IMR-90 (cell line): ENCODE data around the gene C1orf159. TPM values are rescaled to one million over a fixed set of nuclear protein-coding genes. Genes with fewer than 3 reads are reported as not detected.

ENCODE experiments used
- ATAC-seq: fragments of 200-7000 bp; cut with Tn5 transposase; 2 replicates; pipeline ENCODE4 v1.9.1; 2020; ENCODE audit warnings: low read depth, mild to moderate bottlenecking, moderate library complexity
- BruUV-seq: library from RNA; stranded (reverse); fragments of 400-500 nt; replicated peaks from 2 replicates; lab custom pipeline; 2021; lab: Mats Ljungman, UMichigan
- CTCF ChIA-PET: fragments of 300-600 bp; formaldehyde crosslinking; extraction: SDS; loops from one replicate; lab custom pipeline; 2021; ENCODE audit warnings: antibody characterized with exemption; lab: Yijun Ruan, JAX
- POLR2A ChIA-PET: fragments of 300-600 bp; sonication (Branson Sonifier 250); formaldehyde crosslinking; loops from one replicate; lab custom pipeline; 2022; ENCODE audit warnings: antibody characterized with exemption; ENCODE audit not compliant: unreplicated experiment; lab: Charles Lee
- DNase-seq: peaks from one replicate; pipeline ENCODE4 v3.0.0; 2013
- H2AFZ ChIP-seq: replicated peaks from 2 replicates; pipeline ENCODE3; 2013; ENCODE audit warnings: low read length, mild to moderate bottlenecking; ENCODE audit not compliant: poor library complexity
- H2AK5ac ChIP-seq: 2 replicates; pipeline ENCODE4 v1.6.1; 2013; ENCODE audit warnings: low read depth, low read length, inconsistent platforms
- H2AK9ac ChIP-seq: replicated peaks from 2 replicates; pipeline ENCODE3; 2013; ENCODE audit warnings: mild to moderate bottlenecking, low read depth, low read length, moderate library complexity; ENCODE audit not compliant: poor library complexity
- H2BK120ac ChIP-seq: 2 replicates; pipeline ENCODE4 v1.6.1; 2013; ENCODE audit warnings: low read depth, low read length, inconsistent platforms
- H2BK15ac ChIP-seq: 3 replicates; pipeline ENCODE4 v1.6.1; 2013; ENCODE audit warnings: low read depth, low read length, inconsistent platforms
- H2BK20ac ChIP-seq: 2 replicates; pipeline ENCODE4 v1.6.1; 2013; ENCODE audit warnings: low read depth, mild to moderate bottlenecking, inconsistent platforms, low read length, moderate library complexity
- H2BK5ac ChIP-seq: 2 replicates; pipeline ENCODE4 v1.6.1; 2013; ENCODE audit warnings: mild to moderate bottlenecking, low read depth, low read length, inconsistent platforms; ENCODE audit not compliant: poor library complexity, severe bottlenecking
- H3K14ac ChIP-seq: replicated peaks from 2 replicates; pipeline ENCODE4 v1.6.1; 2013; ENCODE audit warnings: low read depth, low read length, inconsistent platforms
- H3K18ac ChIP-seq: 2 replicates; pipeline ENCODE4 v1.6.1; 2013; ENCODE audit warnings: low read depth, low read length, control low read depth
- H3K23ac ChIP-seq: 2 replicates; pipeline ENCODE4 v1.6.1; 2013; ENCODE audit warnings: low read depth, low read length, inconsistent platforms
- H3K27ac ChIP-seq: 2 replicates; pipeline ENCODE4 v1.5.1; 2013; ENCODE audit warnings: mild to moderate bottlenecking, control low read depth, low read length; ENCODE audit not compliant: insufficient read depth
- H3K27me3 ChIP-seq: 2 replicates; pipeline ENCODE4 v1.6.1; 2013; ENCODE audit warnings: low read length; ENCODE audit not compliant: control insufficient read depth, insufficient read depth
- H3K36me3 ChIP-seq: 2 replicates; pipeline ENCODE4 v1.6.1; 2013; ENCODE audit warnings: low read length, mixed read lengths; ENCODE audit not compliant: control insufficient read depth, insufficient read depth
- H3K4ac ChIP-seq: 2 replicates; pipeline ENCODE4 v1.6.1; 2013; ENCODE audit warnings: low read depth, low read length, inconsistent platforms
- H3K4me1 ChIP-seq: 2 replicates; pipeline ENCODE4 v1.6.1; 2013; ENCODE audit warnings: low read length, mixed read lengths; ENCODE audit not compliant: control insufficient read depth, insufficient read depth
- H3K4me2 ChIP-seq: 2 replicates; pipeline ENCODE4 v1.6.1; 2013; ENCODE audit warnings: low read depth, mild to moderate bottlenecking, control low read depth, low read length, moderate library complexity
- H3K4me3 ChIP-seq: 2 replicates; pipeline ENCODE4 v1.5.1; 2013; ENCODE audit warnings: low read depth, mild to moderate bottlenecking, control low read depth, low read length, moderate library complexity; ENCODE audit not compliant: insufficient read depth
- H3K56ac ChIP-seq: 2 replicates; pipeline ENCODE4 v1.6.1; 2013; ENCODE audit warnings: low read length, inconsistent platforms; ENCODE audit not compliant: insufficient read depth; ENCODE audit errors: extremely low read depth
- H3K79me1 ChIP-seq, 2 experiments: 2 replicates each; pipeline ENCODE4 v1.6.1; 2013; ENCODE audit warnings: low read length in 2 of 2, inconsistent platforms in 1 of 2, low read depth in 1 of 2
- H3K9ac ChIP-seq: 2 replicates; pipeline ENCODE4 v1.6.1; 2013; ENCODE audit warnings: low read depth, low read length, control low read depth
- H3K9me1 ChIP-seq: 2 replicates; pipeline ENCODE4 v1.6.1; 2013; ENCODE audit warnings: low read length, inconsistent platforms; ENCODE audit not compliant: insufficient read depth
- H3K9me3 ChIP-seq: 2 replicates; pipeline ENCODE4 v1.6.1; 2013; ENCODE audit warnings: low read length; ENCODE audit not compliant: control insufficient read depth, insufficient read depth
- H4K20me1 ChIP-seq: 2 replicates; pipeline ENCODE4 v1.6.1; 2013; ENCODE audit warnings: low read length, inconsistent platforms; ENCODE audit not compliant: insufficient read depth
- H4K5ac ChIP-seq: 2 replicates; pipeline ENCODE4 v1.6.1; 2013; ENCODE audit warnings: mild to moderate bottlenecking, low read depth, low read length, control low read depth
- H4K8ac ChIP-seq, 2 experiments: 2 replicates each; pipeline ENCODE4 v1.6.1; 2013; ENCODE audit warnings: low read depth in 2 of 2, low read length in 2 of 2, control low read depth in 1 of 2, inconsistent platforms in 1 of 2
- H4K91ac ChIP-seq: 2 replicates; pipeline ENCODE4 v1.6.1; 2013; ENCODE audit warnings: low read depth, low read length, inconsistent platforms; ENCODE audit not compliant: insufficient read depth
- BHLHE40 ChIP-seq: fragments of 150-350 bp; IDR thresholded peaks from 2 replicates; pipeline ENCODE4 v1.6.1; 2016; ENCODE audit warnings: mild to moderate bottlenecking, low read depth, low read length
- MAFK ChIP-seq: IDR thresholded peaks from 2 replicates; pipeline ENCODE4 v1.6.1; 2012; ENCODE audit warnings: low read depth, low read length, improper control_type of control experiment
- WGBS, 2 experiments: methylation state at CpG; one replicate each; pipeline versions ENCODE4 v1.1.5 to v1.1.7; 2013; ENCODE audit warnings: missing lambda C conversion rate in 2 of 2; ENCODE audit not compliant: insufficient read length in 1 of 2; ENCODE audit errors: extremely low coverage in 2 of 2; 5-methylcytosine and 5-hydroxymethylcytosine counted together
- dilution Hi-C: fragments of 300-500 bp; cut with HindIII; formaldehyde crosslinking; loops from one replicate; pipeline ENCODE4 v1.14.3; 2018; ENCODE audit warnings: low sequenced_read_pairs; ENCODE audit not compliant: unreplicated experiment
- in situ Hi-C: fragments of 300-500 bp; cut with MboI; formaldehyde crosslinking; loops from 3 replicates; pipeline ENCODE4 v1.14.3; 2019; ENCODE audit warnings: low sequenced_read_pairs, inconsistent platforms, mixed read lengths
- intact Hi-C: fragments of 100-400 bp; cut with micrococcal nuclease; formaldehyde crosslinking; loops from 2 replicates; pipeline ENCODE4 v1.10.0; 2022
- polyA plus RNA-seq, 3 experiments: library from polyadenylated mRNA; depleted of rRNA; stranded (reverse); fragments of >200 nt; gene quantifications; 2 replicates each; pipeline ENCODE4 v1.2.3, GENCODE V29; 2012; ENCODE audit warnings: low replicate concordance in 1 of 3
- total RNA-seq: library from RNA; depleted of rRNA; stranded (reverse); fragments of >200 nt; gene quantifications from 2 replicates; pipeline ENCODE4 v1.2.3, GENCODE V29; 2012
- TF ChIP-seq, protein P1 (sequence below): fragments of 150-350 bp; IDR thresholded peaks from 2 replicates; pipeline ENCODE4 v1.6.1; 2016; ENCODE audit warnings: low read depth, mild to moderate bottlenecking, low read length, moderate library complexity, borderline replicate concordance

The C1orf159 gene
- total and polyA plus RNA-seq, 2 of the 4 experiments (the other 2 are of a cell fraction), result 2.9 to 12.6 TPM

DNA sequence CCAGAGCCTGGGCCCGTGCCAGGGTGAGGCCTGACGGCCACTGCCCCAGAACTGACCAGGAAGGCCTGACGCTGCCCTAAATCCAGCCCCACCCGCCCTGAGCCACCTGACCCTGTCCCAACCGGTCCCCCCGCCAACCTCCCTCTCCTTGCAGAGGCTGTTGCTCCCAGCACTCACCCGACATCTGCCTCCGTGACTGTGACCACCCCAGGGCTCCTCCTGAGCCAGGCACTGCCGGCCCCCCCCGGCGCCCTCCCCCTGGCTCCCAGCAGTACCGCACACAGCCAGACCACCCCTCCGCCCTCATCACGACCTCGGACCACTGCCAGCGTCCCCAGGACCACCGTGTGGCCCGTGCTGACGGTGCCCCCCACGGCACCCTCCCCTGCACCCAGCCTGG, 69.6 kb downstream of the C1orf159 start:
- H3K23ac ChIP-seq, result no peak overlapping the region
- peaks cover 9% of the 10 kb centered on the region for H4K20me1 ChIP-seq
- 95% methylated on average over 13 of the region's 20 CpGs; no CpG with 5 or more reads in 1 of the 2 experiments for WGBS, 2 experiments
- peaks cover 69% of the 10 kb centered on the region for H3K36me3 ChIP-seq
- ChIA-PET CTCF (no interaction called here), POLR2A (no interaction called here)
- intact Hi-C loops (no loop called here), in situ Hi-C loops (no loop called here), dilution Hi-C loops (no loop called here)
- no peak overlapping the region for H2AK9ac ChIP-seq
- H2AK5ac ChIP-seq, result no peak overlapping the region
- H2BK5ac ChIP-seq, result no peak overlapping the region
- H3K4me3 ChIP-seq, result no peak overlapping the region
- TF ChIP-seq MAFK (no peak), BHLHE40 (no peak)
- TF ChIP-seq, protein P1, sequence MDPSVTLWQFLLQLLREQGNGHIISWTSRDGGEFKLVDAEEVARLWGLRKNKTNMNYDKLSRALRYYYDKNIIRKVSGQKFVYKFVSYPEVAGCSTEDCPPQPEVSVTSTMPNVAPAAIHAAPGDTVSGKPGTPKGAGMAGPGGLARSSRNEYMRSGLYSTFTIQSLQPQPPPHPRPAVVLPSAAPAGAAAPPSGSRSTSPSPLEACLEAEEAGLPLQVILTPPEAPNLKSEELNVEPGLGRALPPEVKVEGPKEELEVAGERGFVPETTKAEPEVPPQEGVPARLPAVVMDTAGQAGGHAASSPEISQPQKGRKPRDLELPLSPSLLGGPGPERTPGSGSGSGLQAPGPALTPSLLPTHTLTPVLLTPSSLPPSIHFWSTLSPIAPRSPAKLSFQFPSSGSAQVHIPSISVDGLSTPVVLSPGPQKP, result no peak
- H2BK15ac ChIP-seq, result no peak overlapping the region
- H3K4me1 ChIP-seq, result no peaks in the 10 kb centered on the region
- no peak overlapping the region for H3K4ac ChIP-seq
- no peak overlapping the region for H3K27ac ChIP-seq
- no peak overlapping the region for H4K91ac ChIP-seq
- no TSS peak for BruUV-seq
- no peak overlapping the region for H2BK20ac ChIP-seq
- DNase-seq (no peak), ATAC-seq (no peak)
- no peak overlapping the region for H2BK120ac ChIP-seq
- H3K4me2 ChIP-seq, result no peak overlapping the region
- no peaks in the 10 kb centered on the region for H3K9me1 ChIP-seq
- peaks cover 0 to 13% of the 10 kb centered on the region in 2 experiments; a peak in 1 of 4 replicates for H3K79me1 ChIP-seq
- H4K5ac ChIP-seq, result no peak overlapping the region
- no peak overlapping the region for H4K8ac ChIP-seq
- H3K14ac ChIP-seq, result no peak overlapping the region
- H3K27me3 ChIP-seq, result no peaks in the 10 kb centered on the region
- H2AFZ ChIP-seq, result no peak overlapping the region
- H3K9me3 ChIP-seq, result no peaks in the 10 kb centered on the region
- no peak overlapping the region for H3K9ac ChIP-seq
- no peak overlapping the region for H3K56ac ChIP-seq
- H3K18ac ChIP-seq, result no peak overlapping the region
